GM21515 (cell line): ENCODE measurements around the gene GRIA1.
A peak's percentile ranks its signal among the peaks of the same experiment; 100 is the strongest.
"Not testable (repeated sequence)": the region's sequence is repeated elsewhere in the genome, so short reads cannot be mapped to it uniquely, and the experiment has no call there.

Experiments
- ATAC-seq: cut with Tn5 transposase; IDR thresholded peaks from one replicate; pipeline ENCODE4 v1.9.1; 2021; ENCODE audit not compliant: unreplicated experiment

GRIA1 gene

GRCh38 chr5:153816870-153817269 lies 326.4 kb downstream of the GRIA1 start:
- no peak for ATAC-seq

- ATAC-seq, result no peak
Measured at GRCh38 chr5:153818626-153819025, 328.2 kb downstream of the GRIA1 start.

- no peak for ATAC-seq
Measured at GRCh38 chr5:153823036-153823435, 332.6 kb downstream of the GRIA1 start.

GRCh38 chr5:153824909-153825308 lies 334.4 kb downstream of the GRIA1 start:
- ATAC-seq, result no peak

GRCh38 chr5:153827397-153827796 lies 336.9 kb downstream of the GRIA1 start:
- no peak for ATAC-seq

DNA sequence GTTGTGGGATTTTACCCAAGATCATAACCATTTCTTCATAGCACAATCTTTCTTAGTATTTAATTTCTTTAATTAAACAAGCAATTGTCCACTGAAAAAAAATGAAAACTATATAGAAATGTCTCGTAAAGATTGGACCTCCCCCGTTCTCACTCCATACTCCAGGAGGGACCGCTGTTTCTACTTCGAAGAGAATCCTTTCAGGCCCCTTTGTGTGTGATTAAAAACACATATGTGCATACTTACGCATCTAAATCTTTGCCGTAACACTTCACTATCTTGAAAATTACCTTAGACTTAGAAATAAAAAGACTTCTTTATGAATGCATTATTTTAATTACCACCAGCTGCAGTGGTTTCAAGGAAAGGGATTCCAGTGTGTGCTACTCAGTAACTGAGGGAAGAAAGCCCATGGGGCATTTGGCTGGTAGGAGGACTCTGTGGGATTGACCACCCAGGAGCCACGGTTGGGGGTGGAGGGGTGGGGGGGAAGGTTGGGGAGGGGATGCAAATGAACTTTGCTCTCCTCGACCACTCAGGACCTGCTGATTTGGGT lies 339.1 kb downstream of the GRIA1 start:
- ATAC-seq, result no peak

- ATAC-seq, result peak; percentile 92
Measured at GRCh38 chr5:153831973-153832372, 341.5 kb downstream of the GRIA1 start.

GRCh38 chr5:153835891-153836515 lies 345.5 kb downstream of the GRIA1 start:
- ATAC-seq, result no peak

DNA sequence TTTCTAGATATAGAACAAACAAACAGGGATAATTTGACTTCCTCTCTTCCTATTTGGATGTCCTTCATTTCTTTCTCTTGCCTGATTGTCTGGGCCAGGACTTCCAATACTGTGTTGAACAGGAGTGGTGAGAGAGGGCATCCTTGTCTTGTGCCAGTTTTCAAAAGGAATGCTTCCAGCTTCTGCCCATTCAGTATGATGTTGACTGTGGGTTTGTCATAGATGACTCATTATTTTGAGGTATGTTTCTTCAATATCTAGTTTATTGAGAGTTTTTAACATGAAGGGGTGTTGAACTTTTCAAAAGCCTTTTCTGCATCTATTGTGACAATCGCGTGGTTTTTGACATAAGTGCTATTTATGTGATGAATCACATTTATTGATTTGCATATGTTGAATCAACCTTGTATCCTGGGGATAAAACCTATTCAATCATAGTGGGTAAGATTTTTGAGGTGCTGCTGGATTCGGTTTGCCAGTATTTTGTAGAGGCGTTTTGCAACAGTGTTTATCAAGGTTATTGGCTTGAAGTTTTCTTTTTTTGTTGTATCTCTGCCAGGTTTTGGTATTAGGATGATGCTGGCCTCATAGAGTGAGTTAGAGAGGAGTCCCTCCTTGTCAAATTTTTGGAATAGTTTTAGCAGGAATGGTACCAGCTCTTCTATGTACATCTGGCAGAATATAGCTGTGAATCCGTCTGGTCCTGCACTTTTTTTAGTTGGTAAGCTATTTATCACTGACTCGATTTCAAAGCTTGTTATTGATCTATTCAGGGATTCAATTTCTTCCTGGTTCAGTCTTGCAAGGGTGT lies 359.0 kb downstream of the GRIA1 start:
- not testable (repeated sequence) for ATAC-seq

DNA sequence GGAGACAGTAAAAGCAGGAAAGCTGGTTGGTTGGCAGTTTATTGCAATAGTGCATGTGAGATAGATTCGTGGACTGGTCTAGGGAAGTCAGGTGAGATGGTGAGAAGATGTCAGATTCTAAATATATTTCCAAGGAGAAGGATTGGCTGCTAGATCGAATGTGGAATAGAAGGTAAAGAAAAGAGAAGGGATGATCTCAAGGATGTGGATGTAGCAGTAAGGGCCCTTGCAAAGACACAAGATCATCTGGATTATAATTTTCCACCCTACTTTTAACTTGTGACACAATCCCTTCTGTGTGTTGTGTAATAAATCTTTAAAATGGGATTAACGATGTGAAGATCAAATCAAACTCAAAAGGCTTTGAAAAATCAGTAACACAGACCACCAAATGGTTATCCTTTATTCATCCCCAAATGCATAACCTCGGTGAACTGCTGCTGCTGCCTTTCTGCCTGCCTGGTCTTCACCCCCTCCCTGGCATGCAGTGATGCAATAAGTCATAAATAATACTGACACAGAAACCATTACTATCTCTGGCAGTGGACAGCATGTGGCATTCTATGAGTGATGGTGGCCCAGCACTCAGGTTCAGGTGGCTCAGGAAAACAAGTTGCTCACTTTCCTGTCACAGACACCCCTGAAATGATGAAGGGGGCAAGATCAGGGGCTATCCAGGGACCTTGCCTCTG lies 369.9 kb downstream of the GRIA1 start:
- no peak for ATAC-seq

GRCh38 chr5:153862906-153863305 lies 372.4 kb downstream of the GRIA1 start:
- not testable (repeated sequence) for ATAC-seq
